ENCODE measurements around the gene TACO1. TPM values are rescaled to one million over a fixed set of nuclear protein-coding genes. Genes with fewer than 3 reads are reported as not detected.
A peak's percentile ranks its signal among the peaks of the same experiment; 100 is the strongest.

Gene TACO1
- total and polyA plus RNA-seq, 9 of the 15 experiments (the other 6 are each of a cell fraction or from before 2014, with no cell fraction given): 10.3 to 41.6 (median 30.9) TPM

GRCh38 chr17:63571632-63572310, 28.9 kb upstream of the TACO1 start (continued):
- TF ChIP-seq CEBPZ (IDR thresholded peaks at IDR 0.05; ENCODE audit: borderline replicate concordance, low read depth, low read length) (no peak), PURB (CRISPR knock-in tag; IDR thresholded peaks at IDR 0.05; ENCODE audit: low read depth) (no peak), BRF2 (IDR thresholded peaks at IDR 0.05; ENCODE audit: borderline replicate concordance, insufficient read depth, insufficient read length) (no peak), CBFA2T3 (IDR thresholded peaks at IDR 0.05) (peak; percentile 30), CCNT2 (IDR thresholded peaks at IDR 0.05; ENCODE audit: borderline replicate concordance, extremely low read depth, insufficient read length, low read depth, low read length) (no peak), ATF3 (IDR thresholded peaks at IDR 0.05) (peak; percentile 84), ATF3 (CRISPR knock-in tag; conservative IDR thresholded peaks at IDR 0.05) (no peak), CBFA2T2 (conservative IDR thresholded peaks at IDR 0.05) (0 out of 2 replicates have a peak, but pooled peaks have one; percentile 3), TAL1 (IDR thresholded peaks at IDR 0.05) (peak; percentile 16; the same call in 1 of the 2 replicates), REST (IDR thresholded peaks at IDR 0.05; ENCODE audit: borderline replicate concordance) (0 out of 2 replicates have a peak, but pooled peaks have one; percentile 9), REST (CRISPR knock-in tag; IDR thresholded peaks at IDR 0.05; ENCODE audit: low read depth) (no peak), ZC3H4 (CRISPR knock-in tag; IDR thresholded peaks at IDR 0.05; ENCODE audit: borderline replicate concordance) (no peak), ARID1B (IDR thresholded peaks at IDR 0.05) (peak; percentile 80)

Data from K562 (cell line).